DND-41 (cell line): ENCODE data around the gene TRRAP.

Experiments used
- CTCF ChIP-seq: IDR thresholded peaks from 2 replicates; pipeline ENCODE4 v1.5.1; 2012; ENCODE audit warnings: borderline replicate concordance, low read length, moderate library complexity, mild to moderate bottlenecking; ENCODE audit not compliant: poor library complexity, severe bottlenecking; ENCODE audit errors: extremely low read depth
- EZH2 ChIP-seq: IDR thresholded peaks from 3 replicates; pipeline ENCODE4 v1.6.1; 2012; ENCODE audit warnings: borderline replicate concordance, low read depth, mild to moderate bottlenecking, moderate library complexity, low read length, inconsistent platforms; ENCODE audit not compliant: severe bottlenecking

GRCh38 chr7:99054781-99055180 lies 176.4 kb downstream of the TRRAP start:
- no peak for TF ChIP-seq CTCF
- TF ChIP-seq EZH2, result no peak
